Jurkat, Clone E6-1 (cell line): ENCODE measurements around the gene IL12B.
"Not testable (repeated sequence)": the region's sequence is repeated elsewhere in the genome, so short reads cannot be mapped to it uniquely, and the experiment has no call there.

Source experiments
- DNase-seq: peaks from one replicate; pipeline ENCODE4 v3.0.0-alpha.2; 2011; ENCODE audit warnings: low read depth, low spot score
- H3K4me3 ChIP-seq: 2 replicates; pipeline ENCODE4 v1.5.1; 2011; ENCODE audit warnings: mild to moderate bottlenecking, low read length, control low read depth, moderate library complexity

IL12B gene

GRCh38 chr5:159304961-159305595, 25.2 kb downstream of the IL12B start:
- no peak for DNase-seq

DNA sequence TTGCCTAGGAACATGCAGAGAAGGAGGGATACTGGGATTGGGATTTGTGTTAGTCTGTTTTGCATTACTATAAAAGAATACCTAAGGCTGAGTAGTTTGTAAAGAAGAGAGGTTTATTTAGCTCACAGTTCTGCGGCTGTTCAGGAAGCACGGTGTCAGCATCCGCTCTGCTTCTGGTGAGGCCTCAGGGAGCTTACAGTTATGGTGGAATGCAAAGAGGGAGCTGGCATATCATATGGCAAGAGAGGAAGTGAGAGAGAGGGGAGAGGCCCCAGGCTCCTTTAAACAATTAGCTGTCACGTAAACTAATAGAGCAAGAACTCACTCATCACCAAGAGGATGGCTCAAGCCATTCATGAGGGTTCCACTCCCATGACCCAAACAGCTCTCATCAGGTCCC, 27.0 kb downstream of the IL12B start:
- no peak for DNase-seq
- no peak overlapping the region for H3K4me3 ChIP-seq

More at GRCh38 chr5:159304961-159305595, 25.2 kb downstream of the IL12B start:
- no peak overlapping the region for H3K4me3 ChIP-seq

- DNase-seq, H3K4me3 ChIP-seq: not testable (repeated sequence)
Observed at GRCh38 chr5:159301929-159302860, 28.1 kb downstream of the IL12B start.

GRCh38 chr5:159301466-159301865, 28.8 kb downstream of the IL12B start:
- no peak overlapping the region for H3K4me3 ChIP-seq
- no peak for DNase-seq

DNA sequence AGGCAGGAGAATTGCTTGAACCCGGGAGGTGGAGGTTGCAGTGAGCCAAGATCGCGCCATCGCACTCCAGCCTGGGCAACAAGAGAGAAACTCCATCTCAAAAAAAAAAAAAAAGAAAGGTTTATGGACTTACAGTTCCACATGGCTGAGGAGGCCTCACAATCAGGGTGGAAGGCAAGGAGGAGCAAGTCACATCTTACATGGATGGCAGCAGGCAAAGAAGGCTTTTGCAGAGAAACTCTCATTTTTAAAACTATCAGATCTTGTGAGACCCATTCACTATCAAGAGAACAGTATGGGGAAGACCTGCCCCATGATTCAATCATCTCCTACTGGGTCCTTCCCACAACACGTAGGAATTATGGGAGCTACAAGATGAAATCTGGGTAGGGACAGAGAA, 33.0 kb downstream of the IL12B start:
- H3K4me3 ChIP-seq, DNase-seq: not testable (repeated sequence)

DNA sequence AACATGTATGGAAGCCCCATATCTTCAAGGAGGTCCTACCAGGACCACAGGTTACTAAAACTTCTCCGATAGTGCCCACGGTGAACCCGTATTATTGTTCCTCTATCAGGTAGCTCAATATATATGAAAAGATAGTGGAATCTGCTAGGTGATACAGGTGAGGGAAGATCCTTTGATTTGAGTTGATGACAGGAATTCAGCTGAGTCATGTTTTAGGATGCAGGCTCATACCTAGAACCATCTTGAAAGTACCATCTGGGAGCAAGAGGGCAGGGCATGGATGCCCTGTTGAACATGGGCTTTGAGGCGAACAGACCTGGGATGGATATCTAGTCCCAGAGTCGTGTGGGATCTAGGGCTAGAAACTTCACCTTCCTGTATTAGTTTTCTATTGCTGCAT, 35.4 kb downstream of the IL12B start:
- H3K4me3 ChIP-seq, result no peak overlapping the region
- DNase-seq, result no peak

GRCh38 chr5:159290741-159291140, 39.5 kb downstream of the IL12B start:
- H3K4me3 ChIP-seq, result no peak overlapping the region
- DNase-seq, result peak; percentile 17

DNA sequence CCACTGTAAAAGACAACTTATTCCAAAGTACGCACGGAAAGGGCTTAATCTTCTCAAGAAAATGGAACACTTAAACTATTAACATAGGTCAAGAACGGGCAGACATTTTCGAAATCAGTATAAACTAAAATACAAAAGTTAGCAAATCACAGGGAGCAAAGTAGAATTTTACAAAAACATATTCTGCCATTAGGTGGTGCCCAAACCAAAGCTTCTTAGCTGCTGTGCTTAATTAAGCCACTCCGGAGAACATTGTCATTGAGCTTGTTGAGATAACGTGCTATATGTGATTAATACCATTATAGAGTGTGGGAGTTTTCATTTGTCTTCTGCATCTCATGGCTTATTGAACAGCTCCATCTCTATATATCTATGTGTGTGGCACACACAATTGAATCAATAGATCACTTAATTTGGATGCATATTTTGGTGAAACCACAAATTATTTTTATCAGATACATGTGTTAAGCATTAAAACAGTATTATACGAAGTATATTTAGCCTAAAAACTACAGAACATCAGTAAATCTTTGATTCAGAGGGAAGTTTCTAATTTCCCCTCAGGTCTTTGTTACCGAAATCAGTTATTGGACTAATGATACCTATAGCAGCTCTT, 43.8 kb downstream of the IL12B start:
- no peak overlapping the region for H3K4me3 ChIP-seq
- peak; percentile 27 for DNase-seq

DNA sequence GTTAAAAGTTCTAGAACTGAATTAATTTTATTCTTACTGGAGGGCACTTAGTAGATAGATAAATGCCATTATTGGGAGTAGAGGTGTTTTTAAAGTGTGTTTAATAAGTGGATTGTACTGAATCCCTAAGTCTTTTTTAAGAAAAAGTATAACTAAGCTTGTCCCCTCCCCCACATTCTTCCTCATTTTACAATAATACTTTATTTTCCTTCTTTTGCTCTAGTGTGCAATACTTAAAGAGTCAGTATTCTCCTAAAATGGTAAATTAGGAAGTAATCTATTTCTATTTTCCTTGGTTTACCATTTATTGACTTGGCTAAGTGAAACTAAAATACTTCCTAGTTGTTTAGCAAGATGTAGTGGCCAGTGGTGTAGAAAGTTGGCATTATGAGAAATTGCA, 55.6 kb downstream of the IL12B start:
- no peak for DNase-seq
- H3K4me3 ChIP-seq, result no peak overlapping the region

DNA sequence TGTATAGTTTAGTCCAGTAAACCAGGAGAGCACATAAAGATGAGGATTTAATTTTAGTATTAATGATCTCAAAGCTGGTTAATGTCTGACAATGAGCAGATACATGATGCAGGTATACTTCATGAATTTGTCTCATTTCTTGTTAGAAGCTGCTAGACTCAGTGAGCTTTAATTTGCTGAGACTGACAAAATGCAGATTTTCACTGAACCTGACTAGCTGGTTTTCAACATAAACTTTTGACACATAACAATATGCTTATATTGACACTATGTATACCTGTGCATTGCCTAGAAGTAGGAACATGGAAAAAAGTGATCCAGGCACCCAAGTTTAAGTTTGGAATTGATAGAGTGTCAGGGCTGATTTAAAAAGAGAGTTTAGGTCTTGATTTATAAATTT, 56.4 kb downstream of the IL12B start:
- no peak overlapping the region for H3K4me3 ChIP-seq
- DNase-seq, result no peak

DNA sequence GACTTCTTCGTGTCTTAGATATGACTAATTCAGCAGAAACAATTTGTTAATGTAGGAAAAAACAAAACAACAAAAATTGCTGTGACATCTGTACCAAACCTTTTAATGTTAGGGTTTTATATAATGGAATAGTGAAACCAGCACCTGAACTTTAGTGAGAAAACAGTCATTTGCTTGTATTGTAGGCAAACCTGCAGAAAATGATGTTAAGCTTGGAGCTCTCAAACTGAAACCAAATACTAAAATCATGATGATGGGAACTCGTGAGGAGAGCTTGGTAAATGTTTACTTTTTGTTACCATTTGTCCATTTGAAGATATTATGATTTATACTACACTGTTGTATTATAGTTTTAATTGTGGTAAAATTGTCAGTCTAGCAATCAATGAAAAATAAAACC, 60.6 kb downstream of the IL12B start:
- DNase-seq, result no peak
- H3K4me3 ChIP-seq, result no peak overlapping the region

- not testable (repeated sequence) for DNase-seq, H3K4me3 ChIP-seq
Observed at GRCh38 chr5:159266764-159267163, 63.5 kb downstream of the IL12B start.
